Left forelimb (tissue), 1 donor: ENCODE measurements around the gene HPS6.
"Not testable (repeated sequence)": the region's sequence is repeated elsewhere in the genome, so short reads cannot be mapped to it uniquely, and the experiment has no call there.

Experiments
- DNase-seq: peaks from one replicate; pipeline ENCODE4 v3.0.0-alpha.2; 2018; ENCODE audit warnings: low spot score

HPS6 gene

DNA sequence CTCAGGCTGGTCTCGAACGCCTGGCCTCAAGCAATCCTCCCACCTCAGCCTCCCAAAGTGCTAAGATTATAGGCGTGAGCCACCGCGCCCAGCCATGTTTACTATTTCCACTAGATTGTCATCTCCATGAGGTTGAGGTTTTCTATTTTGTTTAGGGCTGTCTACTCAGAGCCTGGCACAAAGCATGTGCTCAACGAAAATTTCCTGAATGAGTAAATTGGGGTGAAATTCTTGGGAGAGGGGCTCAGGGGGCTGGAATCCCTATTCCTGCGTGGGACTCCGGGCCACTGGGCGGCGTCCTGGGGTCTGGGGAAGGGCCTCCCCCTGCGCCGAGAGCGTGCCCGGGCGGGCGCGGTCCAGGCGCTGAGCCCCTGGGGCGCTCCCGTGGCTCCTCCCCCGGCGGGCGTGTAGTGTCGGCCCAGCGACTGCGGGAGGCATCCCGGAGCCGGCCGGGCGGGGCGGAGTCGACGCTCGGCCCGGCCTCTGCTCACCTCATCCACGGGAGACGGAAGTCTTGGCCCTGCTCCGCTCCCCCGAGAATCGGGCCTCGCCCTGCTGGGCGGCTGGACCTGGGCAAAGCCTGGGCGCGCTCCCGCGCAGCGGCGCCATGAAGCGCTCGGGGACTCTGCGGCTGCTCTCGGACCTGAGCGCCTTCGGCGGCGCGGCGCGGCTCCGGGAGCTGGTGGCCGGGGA, at the start of gene HPS6:
TSS of gene HPS6 (plus strand) at position 482 of the 693 bp plus-strand sequence. CDS start at position 608, 126 bp downstream.
- DNase-seq, result peak; percentile 90

DNA sequence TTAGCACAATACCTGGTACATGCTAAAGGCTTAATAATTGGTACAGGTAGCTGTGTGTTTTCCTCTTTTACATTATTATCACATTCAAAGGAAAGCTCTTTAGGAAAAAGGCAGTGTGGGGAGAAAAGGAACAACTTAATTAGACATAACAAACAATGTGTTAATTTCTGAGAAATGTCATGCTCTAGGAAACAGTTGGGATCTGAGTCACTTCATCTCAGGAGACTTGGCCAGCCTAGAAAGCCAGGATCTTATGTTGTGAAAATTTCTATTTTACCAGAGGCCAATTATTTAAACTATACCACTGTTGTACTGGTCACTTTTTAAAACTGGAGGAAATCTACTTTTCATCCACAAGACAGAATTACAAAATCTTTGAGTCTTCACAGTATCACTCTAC, 48.7 kb upstream of the HPS6 start:
- DNase-seq, result no peak

DNA sequence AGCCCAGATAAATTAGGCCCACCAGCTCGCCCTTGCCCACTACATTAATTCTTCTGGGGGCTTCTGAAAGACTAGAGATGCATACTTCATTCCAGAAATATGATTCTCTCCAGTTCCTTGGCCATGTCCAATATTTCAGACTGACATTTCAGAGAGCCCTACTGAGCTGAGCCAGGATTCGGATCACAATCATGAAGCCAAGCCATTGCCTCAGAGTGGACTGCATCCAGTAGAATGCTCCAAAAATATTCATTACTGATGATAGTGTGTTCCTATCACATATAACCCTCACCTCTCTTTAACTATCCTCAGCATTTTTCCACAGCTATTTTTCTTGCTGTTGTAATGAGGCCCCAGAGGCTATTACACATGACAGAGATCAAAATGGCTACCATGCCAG, 47.9 kb upstream of the HPS6 start:
- DNase-seq, result no peak

DNA sequence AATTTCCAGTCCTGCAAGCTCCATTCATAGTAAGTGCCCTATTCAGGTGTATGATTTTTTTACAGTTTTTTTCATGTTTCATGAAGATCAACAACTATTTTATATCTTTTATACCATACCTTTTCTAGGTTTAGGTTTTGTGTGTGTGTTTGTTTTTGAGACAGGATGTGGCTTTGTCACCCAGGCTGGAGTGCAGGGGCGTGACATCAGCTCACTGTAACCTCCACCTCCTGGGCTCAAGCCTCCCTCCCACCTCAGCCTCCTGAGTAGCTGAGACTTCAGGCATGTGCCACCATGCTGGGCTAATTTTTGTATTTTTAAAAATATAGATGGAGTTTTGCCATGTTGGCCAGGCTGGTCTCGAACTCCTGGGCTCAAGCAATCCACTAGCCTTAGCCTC, 44.2 kb upstream of the HPS6 start:
- DNase-seq, result no peak

DNA sequence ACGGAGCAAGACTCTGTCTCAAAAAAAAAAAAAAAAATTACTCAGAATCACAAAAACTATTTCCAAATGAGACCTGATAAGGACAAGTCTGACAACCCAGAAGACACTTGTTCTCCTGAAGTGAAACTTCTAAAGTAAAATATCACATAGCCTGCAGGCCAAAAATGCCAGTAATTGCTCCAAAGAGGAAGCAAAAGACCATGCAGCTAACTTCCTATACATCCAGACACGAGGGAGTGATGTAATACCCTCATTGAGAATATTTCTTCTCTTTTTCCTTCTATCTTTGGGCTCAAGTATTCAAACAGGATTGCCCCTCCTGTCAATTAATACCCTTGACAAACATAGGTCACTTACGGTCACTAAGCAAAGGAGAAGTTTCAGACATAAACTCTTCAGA, 40.4 kb upstream of the HPS6 start:
- no peak for DNase-seq

DNA sequence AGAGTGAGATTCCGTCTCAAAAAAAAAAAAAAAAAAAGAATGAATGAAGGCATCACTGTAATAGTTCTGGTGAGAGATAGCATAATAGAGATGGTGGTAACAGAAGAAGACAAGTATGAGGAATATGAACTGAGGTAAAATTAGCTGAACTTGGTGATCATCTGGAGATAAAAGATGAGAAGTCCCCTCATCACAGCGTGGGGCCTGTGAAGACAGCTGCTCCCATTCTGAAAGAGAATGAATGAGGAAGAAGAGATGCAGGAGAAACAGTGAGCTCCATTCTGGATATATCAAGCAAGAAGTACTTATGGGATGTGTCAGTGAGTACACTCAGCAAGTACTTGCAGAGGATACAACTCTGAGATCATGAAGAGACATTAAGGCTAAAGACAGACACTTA, 37.9 kb upstream of the HPS6 start:
- no peak for DNase-seq

DNA sequence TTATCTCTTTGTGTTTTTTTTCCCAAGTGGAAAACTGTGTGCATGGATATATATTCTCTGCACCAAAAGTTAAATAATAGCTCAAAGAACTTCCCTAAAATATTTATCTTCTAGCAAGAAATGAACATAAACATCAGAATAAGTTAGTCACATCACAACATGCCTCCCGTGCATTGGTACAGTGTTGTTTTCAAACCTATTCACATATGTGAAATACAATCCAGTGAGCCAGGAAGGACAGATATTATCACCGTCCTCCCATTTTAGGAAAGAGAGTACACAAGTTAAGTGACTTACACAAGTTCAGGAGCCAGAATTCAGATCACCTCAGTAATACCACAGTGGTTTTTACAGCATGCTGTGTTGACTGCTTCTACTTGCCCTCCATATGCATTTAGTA, 31.4 kb upstream of the HPS6 start:
- no peak for DNase-seq

DNA sequence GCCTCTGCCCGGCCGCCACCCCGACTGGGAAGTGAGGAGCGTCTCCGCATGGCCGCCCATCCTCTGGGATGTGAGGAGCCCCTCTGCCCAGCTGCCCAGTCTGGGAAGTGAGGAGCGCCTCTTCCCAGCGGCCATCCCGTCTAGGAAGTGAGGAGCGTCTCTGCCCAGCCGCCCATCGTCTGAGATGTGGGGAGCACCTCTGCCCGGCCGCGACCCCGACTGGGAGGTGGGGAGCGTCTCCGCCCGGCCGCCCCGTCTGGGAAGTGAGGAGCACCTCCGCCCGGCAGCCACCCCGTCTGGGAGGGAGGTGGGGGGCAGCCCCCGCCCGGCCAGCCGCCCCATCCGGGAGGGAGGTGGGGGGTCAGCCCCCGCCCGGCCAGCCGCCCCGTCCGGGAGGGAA, 29.3 kb upstream of the HPS6 start:
- DNase-seq, result not testable (repeated sequence)

DNA sequence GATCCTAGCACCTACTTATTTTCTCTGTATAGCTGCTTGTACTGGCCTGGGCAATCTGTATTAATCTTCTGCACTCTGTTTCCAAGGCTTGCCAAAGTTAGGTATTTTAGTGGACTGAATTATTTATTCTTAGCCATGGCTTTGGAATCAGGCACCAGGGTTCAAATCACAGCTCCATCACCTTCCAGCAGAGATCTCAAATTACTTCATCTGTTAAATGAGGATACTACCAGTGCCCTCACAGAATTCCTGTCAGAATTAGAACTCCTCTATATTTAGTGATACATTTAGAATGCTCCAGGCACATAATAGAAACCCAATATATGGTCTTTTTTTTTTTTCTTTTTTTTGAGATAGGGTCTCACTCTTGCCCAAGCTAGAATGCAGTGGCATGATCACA, 26.7 kb upstream of the HPS6 start:
- DNase-seq, result no peak

DNA sequence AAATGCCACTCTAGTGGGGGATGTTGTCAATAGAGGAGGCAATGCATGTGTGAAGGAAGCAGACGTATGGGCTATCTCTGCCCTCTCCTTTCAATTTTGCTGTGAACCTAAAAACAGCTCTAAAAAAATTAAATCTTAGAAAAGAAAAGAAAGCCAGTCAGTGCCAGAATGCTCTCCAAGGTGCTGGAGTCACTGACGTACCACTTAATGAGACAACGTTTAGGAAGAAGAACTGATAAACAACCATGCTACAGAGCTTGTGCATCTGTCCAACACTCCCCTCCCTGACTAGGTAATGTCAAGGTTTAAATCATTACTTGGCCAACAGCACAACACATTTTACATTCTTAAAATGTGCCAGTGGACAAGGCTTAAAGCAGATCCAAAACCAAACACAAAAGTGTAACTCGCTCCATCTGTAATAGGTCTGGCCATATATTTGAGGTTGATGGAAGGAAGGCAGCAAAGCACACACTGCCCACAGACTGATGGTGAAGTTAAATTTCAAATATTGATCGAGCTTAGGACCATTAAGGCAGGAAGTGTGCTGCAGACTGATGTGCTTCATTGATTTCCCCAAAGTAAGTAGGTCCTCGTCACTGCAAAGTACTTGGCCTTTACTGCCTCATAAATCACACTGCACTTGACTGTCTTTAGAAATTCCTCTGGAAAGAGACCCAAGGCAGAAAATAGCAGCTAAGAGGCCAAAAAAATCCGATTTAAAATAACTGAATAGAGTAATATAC, 24.7 kb upstream of the HPS6 start:
- DNase-seq, result no peak

DNA sequence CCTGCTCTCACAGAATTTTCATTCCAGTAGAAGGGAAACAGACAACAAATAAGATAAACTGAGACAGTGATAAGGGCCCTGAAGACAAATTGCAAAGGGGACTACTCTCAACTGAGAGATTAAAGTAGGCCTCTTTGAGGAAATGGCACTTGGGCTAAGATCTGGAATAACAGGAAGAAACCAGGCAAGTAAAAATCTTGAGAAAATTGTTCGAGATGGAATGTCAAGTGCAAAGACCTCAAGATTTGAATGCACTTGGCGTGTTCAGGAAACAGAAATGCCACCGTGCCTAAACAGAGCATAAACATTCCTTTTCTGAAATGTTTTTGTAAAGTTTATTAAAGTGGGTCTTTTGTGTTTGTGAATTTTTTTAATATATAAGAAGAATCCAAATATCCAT, 19.9 kb upstream of the HPS6 start:
- DNase-seq, result no peak

DNA sequence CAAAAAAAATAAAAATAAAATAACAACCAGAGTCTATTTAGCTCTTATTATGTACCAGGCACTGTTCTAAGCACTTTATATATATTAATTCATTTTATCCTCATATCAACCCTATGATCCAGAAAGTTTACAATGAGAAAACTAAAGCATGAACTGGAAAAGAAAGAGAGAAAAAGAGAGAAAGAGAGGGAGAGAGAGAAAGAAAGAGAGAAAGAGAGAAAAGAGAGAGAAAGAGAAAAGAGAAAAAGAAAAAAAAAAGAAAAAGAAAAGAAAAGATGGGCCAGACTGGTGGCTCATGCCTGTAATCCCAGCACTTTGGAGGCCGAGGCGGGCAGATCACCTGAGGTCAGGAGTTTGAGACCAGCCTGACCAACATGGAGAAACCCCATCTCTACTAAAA, 19.1 kb upstream of the HPS6 start:
- DNase-seq, result no peak

DNA sequence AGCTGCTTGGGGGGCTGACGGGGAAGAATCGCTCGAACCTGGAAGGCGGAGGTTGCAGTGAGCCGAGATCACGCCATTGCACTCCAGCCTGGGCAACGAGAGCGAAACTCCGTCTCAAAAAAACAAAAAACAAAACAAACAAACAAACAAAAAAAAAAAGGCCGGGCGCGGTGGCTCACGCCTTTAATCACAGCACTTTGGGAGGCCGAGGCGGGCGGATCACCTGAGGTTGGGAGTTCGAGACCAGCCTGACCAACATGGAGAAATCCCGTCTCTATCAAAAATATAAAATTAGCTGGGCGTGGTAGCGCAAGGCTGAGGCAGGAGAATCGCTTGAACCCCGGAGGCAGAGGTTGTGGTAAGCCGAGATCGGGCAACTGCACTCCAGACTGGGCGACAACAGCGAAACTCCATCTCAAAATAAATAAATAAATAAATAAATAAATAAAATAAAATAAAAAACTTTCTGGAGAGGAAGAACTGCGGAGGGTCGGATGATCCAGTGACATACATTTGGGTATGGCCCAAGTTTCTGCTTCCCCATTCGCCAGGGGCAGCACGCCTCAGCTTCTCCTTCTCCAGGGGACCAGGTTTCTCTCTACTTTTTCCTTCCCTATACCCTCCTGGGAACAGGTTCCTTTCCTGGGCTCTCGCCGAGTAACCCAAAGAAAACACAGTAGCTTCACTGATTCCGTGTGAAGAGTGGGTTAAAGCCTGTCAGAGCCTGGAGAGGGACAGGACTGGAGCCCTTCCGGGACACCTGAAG, 10.1 kb upstream of the HPS6 start:
- DNase-seq, result not testable (repeated sequence)

DNA sequence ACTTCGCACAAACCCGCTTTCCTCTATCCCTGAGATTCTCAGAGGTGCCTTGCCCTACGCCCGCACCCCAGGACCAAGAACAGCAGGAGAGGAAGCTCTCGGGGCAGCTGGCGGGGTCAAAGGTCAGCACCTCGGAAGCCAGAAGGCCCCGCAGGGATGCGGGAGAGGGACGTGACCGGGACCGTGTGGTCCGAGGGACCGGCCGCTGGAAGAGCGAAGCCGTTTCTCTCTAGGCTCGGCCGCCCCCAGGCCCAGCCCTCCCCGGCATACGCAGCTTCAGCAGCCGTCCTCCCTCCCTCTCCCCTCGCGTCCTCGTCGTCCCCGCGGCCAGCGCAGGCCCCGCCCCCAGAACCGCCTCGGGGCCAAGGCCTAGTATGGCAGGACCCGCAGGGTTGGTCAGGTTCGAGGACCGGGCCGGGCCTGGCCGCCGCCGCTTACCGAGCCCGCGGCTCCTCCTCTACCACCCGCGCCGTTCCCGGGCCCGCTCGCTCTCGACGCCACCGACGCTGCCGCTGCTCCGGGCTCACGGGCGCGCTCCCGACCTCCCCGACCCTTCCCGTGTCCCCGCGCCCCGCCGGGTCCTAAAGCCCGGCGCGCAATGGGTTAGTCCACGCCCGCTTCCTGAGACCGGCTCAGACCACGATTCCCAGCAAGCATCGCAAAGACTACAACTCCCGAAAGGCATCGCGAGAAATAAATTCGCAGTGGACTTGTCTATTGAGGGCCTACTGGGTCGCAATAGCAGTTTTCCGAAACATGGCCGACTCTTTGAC, 9.3 kb upstream of the HPS6 start, which contains the start of gene ARMH3:
TSS of gene ARMH3 (minus strand) at position 527 of the 773 bp plus-strand sequence. CDS start 16,059 bp downstream, outside the sequence.
- DNase-seq, result peak; percentile 95

DNA sequence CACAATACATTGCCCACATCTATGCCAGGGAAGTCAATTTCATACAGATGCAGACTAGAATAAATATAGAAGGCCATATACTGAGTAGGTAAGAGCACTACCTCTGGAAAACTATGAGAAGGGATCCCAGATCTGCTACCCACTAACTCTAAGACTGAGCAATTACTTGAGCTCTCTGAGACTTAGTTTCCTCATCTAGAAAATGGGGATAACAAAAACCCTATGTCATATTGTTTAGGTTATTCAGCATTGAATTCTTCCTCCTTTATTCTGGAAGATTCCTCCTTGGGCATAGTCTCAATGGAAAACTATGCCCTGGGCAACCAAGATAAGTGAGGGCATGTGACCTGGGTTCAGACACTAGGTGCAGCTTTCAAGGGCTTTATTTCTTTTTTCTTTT, 5.2 kb upstream of the HPS6 start:
- no peak for DNase-seq

DNA sequence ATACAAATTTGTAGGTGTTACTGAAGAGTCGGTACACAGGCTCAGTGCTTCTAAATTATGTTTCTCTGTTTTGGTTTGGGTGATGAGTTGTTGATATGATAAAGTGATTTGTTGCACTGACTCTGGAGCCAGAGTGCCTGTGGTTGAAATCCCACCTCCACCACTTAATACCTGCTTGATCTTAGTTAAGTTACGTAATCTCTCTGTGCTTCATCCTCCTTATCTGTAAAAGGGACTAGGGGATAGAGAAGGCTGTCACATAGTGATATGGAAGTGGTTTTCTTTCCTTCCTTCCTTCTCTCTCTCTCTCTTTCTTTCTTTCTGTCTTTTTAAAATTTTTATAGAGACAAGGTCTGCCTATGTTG, 664 bp upstream of the HPS6 start:
- no peak for DNase-seq

DNA sequence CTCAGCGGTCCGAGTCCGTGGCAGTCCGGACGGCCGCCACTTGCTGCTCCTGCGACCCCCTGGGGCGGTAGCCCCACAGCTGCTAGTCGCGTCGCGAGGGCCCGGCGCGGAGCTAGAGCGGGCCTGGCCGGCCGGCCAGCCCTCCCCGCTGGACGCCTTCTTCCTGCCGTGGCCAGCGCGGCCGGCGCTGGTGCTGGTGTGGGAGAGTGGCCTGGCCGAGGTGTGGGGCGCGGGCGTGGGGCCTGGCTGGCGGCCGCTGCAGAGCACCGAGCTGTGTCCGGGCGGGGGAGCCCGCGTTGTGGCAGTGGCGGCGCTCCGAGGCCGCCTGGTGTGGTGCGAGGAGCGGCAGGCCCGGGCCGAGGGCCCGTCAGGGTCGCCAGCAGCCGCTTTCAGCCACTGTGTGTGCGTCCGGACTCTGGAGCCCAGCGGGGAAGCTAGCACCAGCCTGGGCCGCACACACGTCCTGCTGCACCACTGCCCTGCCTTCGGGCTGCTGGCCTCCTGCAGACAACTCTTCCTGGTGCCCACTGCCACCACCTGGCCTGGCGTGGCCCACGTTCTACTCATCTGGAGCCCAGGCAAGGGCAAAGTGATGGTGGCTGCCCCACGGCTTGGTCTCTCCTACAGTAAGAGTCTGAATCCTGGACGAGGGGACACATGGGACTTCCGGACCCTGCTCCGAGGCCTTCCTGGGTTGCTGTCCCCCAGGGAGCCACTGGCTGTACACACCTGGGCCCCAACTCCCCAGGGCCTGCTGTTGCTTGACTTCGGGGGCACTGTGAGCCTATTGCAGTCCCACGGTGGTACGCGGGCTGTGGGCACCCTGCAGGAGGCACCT, 631 bp downstream of the HPS6 start:
- DNase-seq, result peak; percentile 73

DNA sequence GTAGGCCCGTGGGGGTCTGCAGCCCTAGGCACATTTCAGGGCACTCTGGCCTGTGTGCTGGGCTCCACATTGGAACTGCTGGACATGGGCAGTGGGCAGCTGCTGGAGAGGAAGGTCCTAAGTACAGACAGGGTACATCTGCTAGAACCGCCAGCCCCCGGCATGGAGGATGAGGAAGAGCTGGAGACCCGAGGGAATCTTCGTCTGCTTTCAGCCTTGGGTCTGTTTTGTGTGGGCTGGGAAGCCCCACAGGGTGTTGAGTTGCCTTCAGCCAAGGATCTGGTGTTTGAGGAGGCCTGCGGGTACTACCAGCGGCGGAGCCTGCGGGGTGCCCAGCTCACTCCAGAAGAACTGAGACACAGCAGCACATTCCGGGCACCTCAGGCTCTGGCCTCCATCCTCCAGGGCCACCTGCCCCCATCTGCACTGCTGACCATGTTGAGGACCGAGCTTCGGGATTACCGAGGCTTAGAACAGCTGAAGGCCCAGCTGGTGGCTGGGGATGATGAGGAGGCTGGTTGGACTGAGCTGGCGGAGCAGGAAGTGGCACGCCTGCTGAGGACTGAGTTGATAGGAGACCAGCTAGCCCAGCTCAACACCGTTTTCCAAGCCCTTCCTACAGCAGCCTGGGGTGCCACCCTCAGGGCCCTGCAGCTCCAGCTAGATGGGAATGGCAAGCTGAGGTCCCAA, 1.4 kb downstream of the HPS6 start:
- DNase-seq, result no peak

DNA sequence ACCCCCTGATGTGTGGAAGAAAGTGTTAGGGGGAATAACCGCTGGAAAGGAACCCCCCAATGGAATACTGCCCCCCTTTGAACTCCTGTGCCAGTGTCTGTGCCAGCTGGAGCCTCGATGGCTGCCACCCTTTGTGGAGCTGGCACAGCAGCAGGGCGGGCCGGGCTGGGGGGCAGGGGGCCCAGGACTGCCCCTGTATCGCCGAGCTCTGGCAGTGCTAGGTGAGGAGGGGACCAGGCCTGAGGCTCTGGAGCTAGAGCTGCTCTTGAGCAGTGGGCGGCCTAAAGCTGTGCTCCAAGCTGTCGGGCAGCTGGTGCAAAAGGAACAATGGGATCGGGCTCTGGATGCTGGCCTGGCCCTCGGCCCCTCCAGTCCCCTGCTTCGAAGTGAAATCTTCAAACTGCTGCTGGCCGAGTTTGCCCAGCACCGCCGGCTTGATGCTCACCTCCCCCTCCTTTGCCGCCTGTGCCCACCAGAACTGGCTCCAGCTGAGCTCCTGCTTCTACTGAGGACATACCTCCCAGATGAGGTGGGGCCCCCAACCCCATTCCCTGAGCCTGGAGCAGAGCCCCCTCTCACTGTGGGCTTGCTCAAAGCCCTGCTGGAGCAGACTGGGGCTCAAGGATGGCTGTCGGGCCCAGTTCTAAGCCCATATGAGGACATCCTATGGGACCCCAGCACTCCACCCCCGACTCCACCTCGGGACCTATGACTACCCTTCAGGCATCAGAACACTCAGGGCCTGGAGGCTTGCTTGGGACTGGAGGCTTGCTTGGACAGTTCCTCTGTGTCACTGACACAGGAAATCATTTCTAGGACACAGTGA, 2.2 kb downstream of the HPS6 start:
- no peak for DNase-seq

DNA sequence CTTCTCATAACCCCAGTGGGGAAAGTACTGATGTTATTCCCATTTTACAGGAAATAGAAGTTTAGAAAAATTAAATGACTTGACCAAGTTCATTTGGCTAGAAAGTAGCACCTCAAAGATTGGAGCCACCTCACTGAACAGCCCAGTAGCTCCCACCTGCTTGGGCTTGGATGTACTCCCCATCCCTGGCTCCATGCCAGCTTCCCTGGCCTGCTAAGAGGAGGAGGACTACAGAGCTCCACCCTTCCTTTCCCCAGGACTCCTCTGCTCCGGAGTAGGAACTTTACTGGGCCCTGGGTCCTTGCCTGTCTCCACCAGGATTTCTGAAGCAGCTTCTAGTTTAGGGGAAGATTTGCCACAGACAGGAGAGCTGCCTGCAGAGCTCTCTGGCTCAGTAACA, 3.1 kb downstream of the HPS6 start:
- no peak for DNase-seq
